GM21423 (cell line): ENCODE data around the gene BMERB1.
"Not testable (repeated sequence)": the region's sequence is repeated elsewhere in the genome, so short reads cannot be mapped to it uniquely, and the experiment has no call there.

Source experiments
- ATAC-seq: cut with Tn5 transposase; IDR thresholded peaks from one replicate; pipeline ENCODE4 v1.9.1; 2021; ENCODE audit warnings: mild to moderate bottlenecking, moderate library complexity; ENCODE audit not compliant: unreplicated experiment

Gene BMERB1

GRCh38 chr16:15434425-15435215, at the start of gene BMERB1:
TSS of gene BMERB1 (plus strand) at chr16:15434588. CDS start at chr16:15434654, 66 bp downstream.
- ATAC-seq: no peak

GRCh38 chr16:15388060-15388459, 46.3 kb upstream of the BMERB1 start:
- ATAC-seq: not testable (repeated sequence)

DNA sequence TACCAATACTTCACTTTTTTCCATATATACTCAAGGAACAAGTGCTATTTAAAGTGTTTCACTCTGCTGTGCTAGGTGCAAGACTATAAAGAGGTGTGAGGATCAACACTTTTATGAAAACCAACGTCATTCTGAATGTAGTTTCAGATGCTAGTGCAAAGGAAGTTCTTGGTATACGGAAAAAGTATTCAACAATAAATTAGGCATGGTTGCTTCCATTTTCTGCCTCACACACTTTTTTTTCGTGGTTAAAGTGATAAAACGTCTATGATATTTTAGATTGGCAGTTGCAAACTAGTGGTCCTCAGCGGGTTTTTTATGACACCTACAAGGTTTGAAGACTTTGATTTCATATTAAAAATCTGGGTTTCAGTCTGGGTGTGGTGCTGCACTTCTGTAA, 44.5 kb upstream of the BMERB1 start:
- not testable (repeated sequence) for ATAC-seq

DNA sequence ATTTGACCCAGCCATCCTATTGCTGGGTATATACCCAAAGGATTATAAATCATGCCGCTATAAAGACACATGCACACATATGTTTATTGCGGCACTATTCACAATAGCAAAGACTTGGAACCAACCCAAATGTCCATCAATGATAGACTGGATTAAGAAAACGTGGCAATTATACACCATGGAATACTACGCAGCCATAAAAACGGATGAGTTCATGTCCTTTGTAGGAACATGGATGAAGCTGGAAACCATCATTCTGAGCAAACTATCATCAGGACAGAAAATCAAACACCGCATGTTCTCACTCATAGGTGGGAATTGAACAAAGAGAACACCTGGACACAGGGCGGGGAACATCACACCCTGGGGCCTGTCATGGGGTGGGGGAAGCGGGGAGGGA, 41.4 kb upstream of the BMERB1 start:
- ATAC-seq: not testable (repeated sequence)

DNA sequence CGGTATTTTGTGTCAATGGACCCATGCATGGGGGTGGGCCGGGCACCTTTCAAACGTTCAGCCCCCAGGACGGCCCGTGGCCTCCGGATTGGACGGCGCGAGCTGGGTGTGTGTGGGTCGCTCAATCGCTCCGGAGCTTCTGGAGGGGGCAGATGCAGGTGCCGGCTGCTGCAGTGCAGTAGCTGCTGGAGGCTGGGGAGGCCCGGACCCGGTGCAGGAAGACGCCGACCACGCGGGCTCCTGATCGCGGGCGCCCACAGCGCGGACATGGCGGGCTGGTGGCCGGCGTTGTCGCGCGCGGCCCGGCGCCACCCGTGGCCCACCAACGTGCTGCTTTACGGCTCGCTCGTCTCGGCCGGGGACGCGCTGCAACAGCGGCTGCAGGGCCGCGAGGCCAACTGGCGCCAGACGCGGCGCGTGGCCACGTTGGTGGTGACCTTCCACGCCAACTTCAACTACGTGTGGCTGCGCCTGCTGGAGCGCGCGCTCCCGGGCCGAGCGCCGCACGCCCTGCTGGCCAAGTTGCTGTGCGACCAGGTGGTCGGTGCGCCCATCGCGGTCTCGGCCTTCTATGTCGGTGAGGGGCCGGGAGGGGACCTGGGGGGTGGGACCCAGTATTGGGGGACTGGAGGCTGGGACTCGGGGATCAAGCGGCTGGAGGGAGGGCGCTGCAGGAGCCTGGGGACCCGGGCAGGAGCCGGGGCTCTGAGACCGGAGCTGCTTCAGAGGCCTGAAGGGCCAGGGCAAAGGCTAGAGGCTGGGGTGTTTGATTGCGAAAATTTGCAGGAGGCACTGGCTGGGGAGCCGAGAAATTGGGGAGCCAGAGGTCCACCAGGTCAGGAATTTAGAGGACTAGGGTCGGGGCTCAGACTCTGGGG, 38.5 kb upstream of the BMERB1 start, which contains the start of gene MPV17L:
TSS of gene MPV17L (plus strand) at position 124 of the 878 bp plus-strand sequence. CDS start at position 268, 144 bp downstream.
- not testable (repeated sequence) for ATAC-seq

GRCh38 chr16:15396509-15396829, 37.9 kb upstream of the BMERB1 start:
- not testable (repeated sequence) for ATAC-seq

DNA sequence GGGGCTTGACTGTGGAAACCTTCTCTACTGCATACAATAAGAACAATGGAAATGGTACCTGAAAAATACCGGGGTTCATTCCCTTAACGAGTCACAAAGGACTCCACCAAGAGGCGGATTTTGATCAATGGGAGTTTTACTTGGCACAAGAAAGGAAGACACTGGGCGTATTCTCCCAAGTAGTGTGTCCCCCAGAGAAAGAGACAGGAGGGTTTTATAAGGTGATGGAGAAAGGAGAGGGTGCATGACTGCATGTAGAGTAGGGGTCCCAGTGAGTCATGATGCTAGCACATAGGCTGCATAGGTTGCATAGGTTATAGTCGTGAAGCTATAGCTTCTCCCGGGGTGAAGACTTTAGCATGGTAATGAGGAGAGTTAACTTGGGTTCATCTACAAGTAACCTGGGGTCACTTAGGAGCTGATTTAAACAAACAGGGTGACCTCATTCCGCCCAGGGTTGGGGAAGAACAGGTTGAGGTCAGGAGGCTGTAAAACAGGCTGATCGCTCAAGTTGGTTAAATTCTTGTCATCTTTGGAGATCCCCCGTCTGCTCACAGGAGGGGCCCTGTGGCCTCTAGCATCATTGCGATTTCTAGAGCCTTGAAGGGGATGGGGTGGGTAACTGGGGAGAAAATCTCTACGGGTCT, 37.3 kb upstream of the BMERB1 start:
- ATAC-seq: no peak

DNA sequence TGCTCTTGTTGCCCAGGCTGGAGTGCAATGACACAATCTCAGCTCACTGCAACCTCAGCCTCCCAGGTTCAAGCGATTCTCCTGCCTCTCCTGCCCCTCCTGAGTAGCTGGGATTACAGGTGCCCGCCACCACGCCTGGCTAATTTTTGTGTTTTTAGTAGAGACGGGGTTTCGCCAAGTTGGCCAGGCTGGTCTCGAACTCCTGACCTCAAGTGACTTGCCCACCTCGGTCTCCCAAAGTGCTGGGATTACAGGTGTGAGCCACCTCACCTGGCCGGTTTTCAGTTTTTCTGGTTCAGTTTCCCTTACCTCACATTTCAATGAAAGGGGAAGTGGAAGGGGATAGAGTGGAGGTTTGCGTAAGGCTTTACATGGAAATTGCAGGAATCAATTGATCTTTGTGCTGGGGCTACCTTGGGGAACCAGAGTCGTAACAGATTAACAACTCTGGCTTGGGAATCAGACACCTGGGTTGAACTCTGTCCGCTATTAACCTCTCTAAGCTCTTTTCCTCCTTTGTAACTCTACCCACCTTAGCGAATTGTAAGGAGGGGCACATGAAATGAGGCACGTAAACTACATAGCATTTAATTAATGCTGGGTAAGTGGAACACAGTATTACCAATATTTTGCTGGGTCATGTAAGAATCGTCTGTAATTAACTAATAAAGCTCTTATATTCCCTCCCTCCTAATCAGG, 35.6 kb upstream of the BMERB1 start:
- ATAC-seq: no peak

DNA sequence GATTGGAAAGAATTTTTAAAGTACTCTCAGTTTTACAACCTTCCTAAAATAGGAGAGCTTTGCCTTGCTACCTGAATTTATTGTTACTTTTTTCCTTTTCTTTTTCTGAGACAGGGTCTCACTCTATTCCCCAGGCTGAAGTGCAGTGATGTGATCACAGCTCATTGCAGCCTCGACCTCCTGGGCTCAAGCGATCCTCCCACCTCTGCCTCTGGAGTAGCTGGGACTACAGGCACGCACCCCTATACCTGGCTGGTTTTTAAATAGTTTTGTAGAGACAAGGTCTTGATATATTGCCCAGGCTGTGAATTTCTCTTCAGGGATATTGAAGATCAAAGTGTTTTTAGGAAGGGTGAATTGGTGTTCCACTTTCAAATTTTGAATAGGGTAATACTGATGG, 35.1 kb upstream of the BMERB1 start:
- ATAC-seq: no peak

DNA sequence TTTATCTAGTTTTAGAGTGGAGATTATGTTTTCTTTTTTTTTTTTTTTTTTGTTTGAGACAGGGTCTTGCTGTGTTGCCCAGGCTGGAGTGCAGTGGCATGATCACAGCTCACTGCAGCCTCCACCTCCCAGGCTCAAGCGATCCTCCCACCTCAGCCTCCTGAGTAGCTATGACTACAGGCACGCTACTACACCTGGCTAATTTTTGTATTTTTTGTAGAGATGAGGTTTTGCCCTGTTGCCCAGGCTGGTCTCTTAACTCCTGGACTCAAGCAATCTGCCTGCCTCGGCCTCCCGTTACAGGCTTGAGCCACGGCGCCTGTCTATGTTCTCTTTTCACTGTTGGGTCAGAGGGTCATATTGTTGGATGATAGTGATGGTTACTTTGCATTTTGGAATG, 34.1 kb upstream of the BMERB1 start:
- not testable (repeated sequence) for ATAC-seq

- ATAC-seq: no peak
These were observed 32.4 kb upstream of the BMERB1 start for GRCh38 chr16:15401972-15402371.

GRCh38 chr16:15403392-15403995, 30.9 kb upstream of the BMERB1 start:
- no peak for ATAC-seq

GRCh38 chr16:15404091-15404490, 30.3 kb upstream of the BMERB1 start:
- ATAC-seq: not testable (repeated sequence)

GRCh38 chr16:15404792-15405191, 29.6 kb upstream of the BMERB1 start:
- no peak for ATAC-seq

- not testable (repeated sequence) for ATAC-seq
These were observed 26.6 kb upstream of the BMERB1 start for GRCh38 chr16:15407756-15408155.

DNA sequence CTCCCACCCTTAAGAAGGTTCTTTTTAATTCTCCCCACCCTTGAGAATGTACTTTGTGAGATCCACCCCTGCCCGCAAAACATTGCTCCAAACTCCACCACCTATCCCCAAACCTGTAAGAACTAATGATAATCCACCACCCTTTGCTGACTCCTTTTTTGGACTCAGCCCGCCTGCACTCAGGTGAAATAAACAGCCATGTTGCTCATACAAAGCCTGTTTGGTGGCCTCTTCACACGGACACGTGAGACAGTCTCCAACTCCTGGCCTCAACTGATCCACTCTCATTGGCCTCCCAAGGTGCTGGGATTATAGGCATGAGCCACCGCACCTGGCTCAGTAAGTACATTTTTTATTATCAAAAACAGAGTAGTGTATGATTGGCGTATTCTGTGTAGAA, 24.9 kb upstream of the BMERB1 start:
- not testable (repeated sequence) for ATAC-seq

- ATAC-seq: no peak
These were observed 18.8 kb upstream of the BMERB1 start for GRCh38 chr16:15415511-15415985.

- ATAC-seq: no peak
These were observed 17.2 kb upstream of the BMERB1 start for GRCh38 chr16:15417197-15417596.

DNA sequence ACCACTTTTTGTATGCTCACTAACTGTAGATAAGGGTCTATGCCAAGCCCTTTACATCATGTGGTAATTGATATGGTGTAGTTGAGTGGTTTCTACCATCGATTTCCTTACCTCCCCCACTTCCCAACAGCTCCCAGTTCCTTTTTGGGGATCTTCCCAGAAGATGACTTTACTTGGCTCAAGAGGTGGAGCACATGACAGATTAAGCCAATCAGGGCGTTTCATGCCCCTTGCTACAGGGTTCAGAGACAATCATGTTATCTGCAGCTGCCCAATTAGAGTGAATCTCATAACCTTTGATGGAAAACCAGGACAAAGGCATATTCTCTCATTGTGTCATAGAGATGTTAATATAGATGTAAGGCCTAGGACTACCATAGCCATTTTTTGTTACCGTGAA, 16.2 kb upstream of the BMERB1 start:
- ATAC-seq: no peak

- ATAC-seq: not testable (repeated sequence)
These were observed 12.7 kb upstream of the BMERB1 start for GRCh38 chr16:15421696-15422095.
